ENCODE results near the gene SPATA18.

DNA sequence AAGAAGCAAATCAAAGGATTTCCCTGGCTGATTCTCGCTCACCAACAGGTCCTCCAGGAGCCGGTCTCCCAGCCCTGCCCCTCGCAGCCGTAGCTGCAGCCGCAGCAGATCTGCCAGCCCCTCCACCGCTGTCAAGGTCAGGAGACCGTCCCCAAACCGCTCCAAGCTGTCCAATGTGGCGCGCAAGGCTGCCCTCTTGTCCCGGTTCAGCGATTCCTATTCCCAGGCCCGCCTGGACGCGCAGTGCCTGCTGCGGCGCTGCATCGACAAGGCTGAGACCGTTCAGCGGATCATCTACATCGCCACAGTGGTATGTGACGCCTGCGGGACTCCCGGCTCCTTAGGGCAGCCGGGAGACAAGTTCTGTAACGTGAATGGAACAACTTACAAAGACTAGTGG lies 25.6 kb downstream of the SPATA18 start:
- TF ChIP-seq, protein P1, sequence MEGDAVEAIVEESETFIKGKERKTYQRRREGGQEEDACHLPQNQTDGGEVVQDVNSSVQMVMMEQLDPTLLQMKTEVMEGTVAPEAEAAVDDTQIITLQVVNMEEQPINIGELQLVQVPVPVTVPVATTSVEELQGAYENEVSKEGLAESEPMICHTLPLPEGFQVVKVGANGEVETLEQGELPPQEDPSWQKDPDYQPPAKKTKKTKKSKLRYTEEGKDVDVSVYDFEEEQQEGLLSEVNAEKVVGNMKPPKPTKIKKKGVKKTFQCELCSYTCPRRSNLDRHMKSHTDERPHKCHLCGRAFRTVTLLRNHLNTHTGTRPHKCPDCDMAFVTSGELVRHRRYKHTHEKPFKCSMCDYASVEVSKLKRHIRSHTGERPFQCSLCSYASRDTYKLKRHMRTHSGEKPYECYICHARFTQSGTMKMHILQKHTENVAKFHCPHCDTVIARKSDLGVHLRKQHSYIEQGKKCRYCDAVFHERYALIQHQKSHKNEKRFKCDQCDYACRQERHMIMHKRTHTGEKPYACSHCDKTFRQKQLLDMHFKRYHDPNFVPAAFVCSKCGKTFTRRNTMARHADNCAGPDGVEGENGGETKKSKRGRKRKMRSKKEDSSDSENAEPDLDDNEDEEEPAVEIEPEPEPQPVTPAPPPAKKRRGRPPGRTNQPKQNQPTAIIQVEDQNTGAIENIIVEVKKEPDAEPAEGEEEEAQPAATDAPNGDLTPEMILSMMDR (conservative IDR thresholded peaks at IDR 0.05) = no peak
- TF ChIP-seq EZH2 (IDR thresholded peaks at IDR 0.05; ENCODE audit: low read depth) = no peak

Data from PC-9 (cell line).